ENCODE results near the gene ARL11. TPM values are rescaled to one million over a fixed set of nuclear protein-coding genes. Genes with fewer than 3 reads are reported as not detected.

Gene ARL11
- total RNA-seq, 4 donors from 2014 or later, result 0.33 to 1.2 (median 0.43) TPM

DNA sequence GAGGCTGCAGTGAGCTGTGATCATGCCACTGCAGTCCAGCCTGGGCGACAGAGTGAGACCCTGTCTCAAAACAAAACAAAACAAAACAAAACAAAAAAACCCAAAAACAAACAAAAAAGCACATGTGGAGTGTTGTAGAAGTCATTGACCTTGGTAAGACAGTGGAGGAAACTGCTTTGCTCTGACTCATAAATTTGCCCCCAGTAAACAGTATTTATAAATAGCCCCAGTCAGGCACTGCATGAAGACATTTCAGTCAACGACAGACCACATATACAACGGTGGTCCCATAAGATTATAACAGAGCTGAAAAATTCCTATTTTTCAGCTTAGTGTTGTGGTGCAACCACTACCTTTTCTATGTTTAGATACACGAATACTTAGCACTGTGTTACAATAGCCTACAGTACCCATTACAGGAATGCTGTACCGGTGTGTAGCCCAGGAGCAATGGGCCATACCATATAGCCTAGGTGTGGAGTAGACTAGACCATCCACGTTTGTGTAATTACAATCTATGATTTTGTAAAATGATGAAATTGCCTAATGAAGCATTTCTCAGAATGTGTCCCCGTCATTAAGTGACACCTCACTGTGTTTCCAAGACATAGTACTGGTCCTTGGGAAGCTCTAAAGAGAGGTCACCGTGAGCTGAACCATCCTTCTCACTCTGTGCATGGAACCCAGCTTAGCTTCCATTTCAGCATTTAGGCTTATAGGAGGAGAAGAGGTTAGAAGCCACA lies 1.1 kb downstream of the ARL11 start:
- Histone ChIP-seq H3K36me3 (no peaks in the 10 kb centered on the region), H3K4me1 (no peaks in the 10 kb centered on the region), H3K9me3 (no peaks in the 10 kb centered on the region), H3K4me3 (replicated peaks in 1 of 3) (no peak overlapping the region), H3K27ac (no peak overlapping the region), H3K27me3 (no peaks in the 10 kb centered on the region)
- DNase-seq, result no peak
- TF ChIP-seq, protein P1, sequence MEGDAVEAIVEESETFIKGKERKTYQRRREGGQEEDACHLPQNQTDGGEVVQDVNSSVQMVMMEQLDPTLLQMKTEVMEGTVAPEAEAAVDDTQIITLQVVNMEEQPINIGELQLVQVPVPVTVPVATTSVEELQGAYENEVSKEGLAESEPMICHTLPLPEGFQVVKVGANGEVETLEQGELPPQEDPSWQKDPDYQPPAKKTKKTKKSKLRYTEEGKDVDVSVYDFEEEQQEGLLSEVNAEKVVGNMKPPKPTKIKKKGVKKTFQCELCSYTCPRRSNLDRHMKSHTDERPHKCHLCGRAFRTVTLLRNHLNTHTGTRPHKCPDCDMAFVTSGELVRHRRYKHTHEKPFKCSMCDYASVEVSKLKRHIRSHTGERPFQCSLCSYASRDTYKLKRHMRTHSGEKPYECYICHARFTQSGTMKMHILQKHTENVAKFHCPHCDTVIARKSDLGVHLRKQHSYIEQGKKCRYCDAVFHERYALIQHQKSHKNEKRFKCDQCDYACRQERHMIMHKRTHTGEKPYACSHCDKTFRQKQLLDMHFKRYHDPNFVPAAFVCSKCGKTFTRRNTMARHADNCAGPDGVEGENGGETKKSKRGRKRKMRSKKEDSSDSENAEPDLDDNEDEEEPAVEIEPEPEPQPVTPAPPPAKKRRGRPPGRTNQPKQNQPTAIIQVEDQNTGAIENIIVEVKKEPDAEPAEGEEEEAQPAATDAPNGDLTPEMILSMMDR (IDR thresholded peaks at IDR 0.05), result no peak
- TF ChIP-seq POLR2A (IDR thresholded peaks at IDR 0.05), result no peak
- 78 to 83% methylated on average over 8 of the region's 8 CpGs for WGBS, 2 donors
- intact Hi-C loops (cut with DNase I), result no loop called here

- no peak overlapping the region for H3K4me3 ChIP-seq (replicated peaks in 1 of 3)
- no peaks in the 10 kb centered on the region for H3K27me3 ChIP-seq
- intact Hi-C loops (cut with DNase I), result no loop called here
- DNase-seq, result no peak
- no peaks in the 10 kb centered on the region for H3K36me3 ChIP-seq
- no peaks in the 10 kb centered on the region for H3K9me3 ChIP-seq
- no peaks in the 10 kb centered on the region for H3K4me1 ChIP-seq
- 76 to 79% methylated on average over 4 of the region's 4 CpGs for WGBS, 2 donors
- TF ChIP-seq, protein P1 (IDR thresholded peaks at IDR 0.05), result no peak
- no peak for TF ChIP-seq POLR2A (IDR thresholded peaks at IDR 0.05)
- no peak overlapping the region for H3K27ac ChIP-seq
Measured at GRCh38 chr13:49629947-49630346, 1.6 kb downstream of the ARL11 start.

- Histone ChIP-seq H3K27me3 (no peaks in the 10 kb centered on the region), H3K36me3 (no peaks in the 10 kb centered on the region), H3K9me3 (no peaks in the 10 kb centered on the region), H3K4me3 (replicated peaks in 1 of 3) (no peak overlapping the region), H3K4me1 (no peaks in the 10 kb centered on the region), H3K27ac (no peak overlapping the region)
- no peak for TF ChIP-seq POLR2A (IDR thresholded peaks at IDR 0.05)
- TF ChIP-seq, protein P1 (IDR thresholded peaks at IDR 0.05), result no peak
- intact Hi-C loops (cut with DNase I), result no loop called here
- 75 to 92% methylated on average over 8 to 13 of the region's 16 CpGs for WGBS, 2 donors
- DNase-seq, result no peak
Measured at GRCh38 chr13:49630580-49630979, 2.3 kb downstream of the ARL11 start.

GRCh38 chr13:49632156-49632555 lies 3.8 kb downstream of the ARL11 start:
- TF ChIP-seq, protein P1 (IDR thresholded peaks at IDR 0.05), result no peak
- TF ChIP-seq POLR2A (IDR thresholded peaks at IDR 0.05), result no peak
- 89 to 91% methylated on average over 5 of the region's 5 CpGs for WGBS, 2 donors

GRCh38 chr13:49633710-49634109 lies 5.4 kb downstream of the ARL11 start:
- no peak overlapping the region for H3K27ac ChIP-seq
- no peaks in the 10 kb centered on the region for H3K36me3 ChIP-seq
- no peaks in the 10 kb centered on the region for H3K27me3 ChIP-seq
- no peaks in the 10 kb centered on the region for H3K4me1 ChIP-seq
- no peak for DNase-seq
- WGBS, 2 donors, result 63 to 71% methylated on average over 4 of the region's 4 CpGs
- H3K4me3 ChIP-seq (replicated peaks in 1 of 3), result no peak overlapping the region
- no peaks in the 10 kb centered on the region for H3K9me3 ChIP-seq
- no peak for TF ChIP-seq POLR2A (IDR thresholded peaks at IDR 0.05)
- TF ChIP-seq, protein P1 (IDR thresholded peaks at IDR 0.05), result no peak
- intact Hi-C loops (cut with DNase I), result no loop called here

More at GRCh38 chr13:49632156-49632555, 3.8 kb downstream of the ARL11 start:
- no peaks in the 10 kb centered on the region for H3K36me3 ChIP-seq
- H3K4me3 ChIP-seq (replicated peaks in 1 of 3), result no peak overlapping the region
- no peaks in the 10 kb centered on the region for H3K9me3 ChIP-seq
- no peak for DNase-seq
- no peak overlapping the region for H3K27ac ChIP-seq
- intact Hi-C loops (cut with DNase I), result no loop called here
- no peaks in the 10 kb centered on the region for H3K4me1 ChIP-seq
- H3K27me3 ChIP-seq, result no peaks in the 10 kb centered on the region
